Measurements from ENCODE around the gene NASP. TPM values are rescaled to one million over a fixed set of nuclear protein-coding genes. Genes with fewer than 3 reads are reported as not detected.

The NASP gene
- polyA plus RNA-seq, 1 experiment = 74.8 TPM

DNA sequence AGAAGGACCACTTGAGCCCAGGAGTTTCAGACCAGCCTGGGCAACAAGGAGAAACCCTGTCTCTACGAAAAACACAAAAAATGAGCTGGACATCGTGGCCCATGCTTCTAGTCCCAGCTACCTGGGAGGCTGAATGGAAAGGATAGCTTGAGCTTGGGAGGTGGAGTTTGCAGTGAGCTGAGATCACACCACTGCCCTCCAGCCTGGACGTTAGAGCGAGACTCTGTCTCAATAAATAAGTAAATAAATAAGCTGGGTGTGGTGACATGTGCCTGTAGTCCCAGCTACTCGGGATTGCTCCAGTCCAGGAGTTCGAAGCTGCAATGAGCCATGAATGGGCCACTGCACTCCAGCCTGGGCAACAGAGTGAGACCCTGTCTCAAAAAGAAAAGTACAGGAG is 29.6 kb upstream of the NASP start:
- CTCF ChIA-PET = interaction anchor here (1.2 kb wide), 1 partner anchor 15 kb away, joined by 3 read pairs; no protein-coding TSS in a partner anchor

GRCh38 chr1:45557422-45557944 is 26.4 kb upstream of the NASP start:
- H3K9me3 ChIP-seq (ENCODE audit: control insufficient read depth, insufficient read depth, low read length) = peaks cover 3% of the 10 kb centered on the region; the same call in 1 of the 2 replicates
- H3K4me3 ChIP-seq (ENCODE audit: low read depth, low read length) = no peak overlapping the region
- no peak for DNase-seq (ENCODE audit: low read depth, low spot score)
- ChIA-PET POLR2A (interaction anchor here (3.5 kb wide), 1 partner anchor 36 kb away, joined by 20 read pairs; the partner anchor contains the start of gene PRDX1), CTCF (interaction anchor here (0.5 to 1.7 kb wide), 3 partner anchors 11 to 67 kb away, joined by 3 to 5 read pairs (median 3); no protein-coding TSS in a partner anchor)
- H3K27me3 ChIP-seq (ENCODE audit: control insufficient read depth, insufficient read depth, low read length) = no peaks in the 10 kb centered on the region
- H3K27ac ChIP-seq (ENCODE audit: low read depth, low read length) = no peak overlapping the region
- TF ChIP-seq, protein P1, sequence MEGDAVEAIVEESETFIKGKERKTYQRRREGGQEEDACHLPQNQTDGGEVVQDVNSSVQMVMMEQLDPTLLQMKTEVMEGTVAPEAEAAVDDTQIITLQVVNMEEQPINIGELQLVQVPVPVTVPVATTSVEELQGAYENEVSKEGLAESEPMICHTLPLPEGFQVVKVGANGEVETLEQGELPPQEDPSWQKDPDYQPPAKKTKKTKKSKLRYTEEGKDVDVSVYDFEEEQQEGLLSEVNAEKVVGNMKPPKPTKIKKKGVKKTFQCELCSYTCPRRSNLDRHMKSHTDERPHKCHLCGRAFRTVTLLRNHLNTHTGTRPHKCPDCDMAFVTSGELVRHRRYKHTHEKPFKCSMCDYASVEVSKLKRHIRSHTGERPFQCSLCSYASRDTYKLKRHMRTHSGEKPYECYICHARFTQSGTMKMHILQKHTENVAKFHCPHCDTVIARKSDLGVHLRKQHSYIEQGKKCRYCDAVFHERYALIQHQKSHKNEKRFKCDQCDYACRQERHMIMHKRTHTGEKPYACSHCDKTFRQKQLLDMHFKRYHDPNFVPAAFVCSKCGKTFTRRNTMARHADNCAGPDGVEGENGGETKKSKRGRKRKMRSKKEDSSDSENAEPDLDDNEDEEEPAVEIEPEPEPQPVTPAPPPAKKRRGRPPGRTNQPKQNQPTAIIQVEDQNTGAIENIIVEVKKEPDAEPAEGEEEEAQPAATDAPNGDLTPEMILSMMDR (IDR thresholded peaks at IDR 0.05; ENCODE audit: low read depth, low read length) = no peak

More for the DNA sequence above, 29.6 kb upstream of the NASP start:
- POLR2A ChIA-PET = interaction anchor here (0.5 to 1.1 kb wide), 2 partner anchors 33 to 109 kb away, joined by 4 to 6 read pairs; partner anchors contain the start of gene PRDX1
- Histone ChIP-seq H3K27ac (ENCODE audit: low read depth, low read length) (no peak overlapping the region), H3K9me3 (ENCODE audit: control insufficient read depth, insufficient read depth, low read length) (peaks cover 3% of the 10 kb centered on the region; the same call in 1 of the 2 replicates), H3K4me3 (ENCODE audit: low read depth, low read length) (no peak overlapping the region), H3K27me3 (ENCODE audit: control insufficient read depth, insufficient read depth, low read length) (no peaks in the 10 kb centered on the region)
- TF ChIP-seq, protein P1 (IDR thresholded peaks at IDR 0.05; ENCODE audit: low read depth, low read length) = no peak
- no peak for DNase-seq (ENCODE audit: low read depth, low spot score)

- ChIA-PET POLR2A (interaction anchor here (1.3 kb wide), 1 partner anchor 42 kb away, joined by 6 read pairs; the partner anchor contains the start of gene PRDX1), CTCF (no interaction called here)
- Histone ChIP-seq H3K27ac (ENCODE audit: low read depth, low read length) (no peak overlapping the region), H3K4me3 (ENCODE audit: low read depth, low read length) (no peak overlapping the region), H3K9me3 (ENCODE audit: control insufficient read depth, insufficient read depth, low read length) (no peaks in the 10 kb centered on the region), H3K27me3 (ENCODE audit: control insufficient read depth, insufficient read depth, low read length) (no peaks in the 10 kb centered on the region)
- TF ChIP-seq, protein P1 (IDR thresholded peaks at IDR 0.05; ENCODE audit: low read depth, low read length) = no peak
- no peak for DNase-seq (ENCODE audit: low read depth, low spot score)
These were observed 20.0 kb upstream of the NASP start for GRCh38 chr1:45563843-45564242.

- ChIA-PET POLR2A (interaction anchor here (1.1 to 2.6 kb wide), 2 partner anchors 16 to 45 kb away, joined by 5 to 18 read pairs; partner anchors contain the start of genes AKR1A1 and PRDX1), CTCF (interaction anchor here (0.8 to 1.6 kb wide), 4 partner anchors 16 to 207 kb away, joined by 3 to 8 read pairs (median 6); partner anchors contain the start of gene AKR1A1)
- TF ChIP-seq, protein P1 (IDR thresholded peaks at IDR 0.05; ENCODE audit: low read depth, low read length) = no peak
- Histone ChIP-seq H3K27ac (ENCODE audit: low read depth, low read length) (no peak overlapping the region), H3K4me3 (ENCODE audit: low read depth, low read length) (no peak overlapping the region), H3K27me3 (ENCODE audit: control insufficient read depth, insufficient read depth, low read length) (no peaks in the 10 kb centered on the region), H3K9me3 (ENCODE audit: control insufficient read depth, insufficient read depth, low read length) (no peaks in the 10 kb centered on the region)
- DNase-seq (ENCODE audit: low read depth, low spot score) = no peak
These were observed 17.1 kb upstream of the NASP start for GRCh38 chr1:45566722-45567121.

DNA sequence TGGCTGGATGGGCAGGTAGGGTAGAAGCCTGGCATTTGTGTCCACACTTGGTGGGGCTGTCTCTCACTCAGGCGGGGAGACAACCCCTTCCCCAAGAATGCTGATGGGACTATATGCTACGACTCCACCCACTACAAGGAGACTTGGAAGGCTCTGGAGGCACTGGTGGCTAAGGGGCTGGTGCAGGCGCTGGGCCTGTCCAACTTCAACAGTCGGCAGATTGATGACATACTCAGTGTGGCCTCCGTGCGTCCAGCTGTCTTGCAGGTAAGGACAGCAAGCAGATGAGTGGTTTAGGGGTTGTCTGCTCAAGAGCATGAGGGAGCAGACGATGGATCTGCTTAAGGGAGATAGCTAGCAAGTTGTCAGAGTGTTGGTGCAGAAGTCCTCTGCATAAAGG is 15.9 kb upstream of the NASP start:
- Histone ChIP-seq H3K9me3 (ENCODE audit: control insufficient read depth, insufficient read depth, low read length) (no peaks in the 10 kb centered on the region), H3K27me3 (ENCODE audit: control insufficient read depth, insufficient read depth, low read length) (no peaks in the 10 kb centered on the region), H3K27ac (ENCODE audit: low read depth, low read length) (no peak overlapping the region), H3K4me3 (ENCODE audit: low read depth, low read length) (no peak overlapping the region)
- TF ChIP-seq, protein P1 (IDR thresholded peaks at IDR 0.05; ENCODE audit: low read depth, low read length) = no peak
- no peak for DNase-seq (ENCODE audit: low read depth, low spot score)
- ChIA-PET CTCF (interaction anchor here (0.7 to 5.2 kb wide), 5 partner anchors 9 to 207 kb away, joined by 3 to 49 read pairs (median 10); partner anchors contain the start of genes CCDC163 and MMACHC), POLR2A (interaction anchor here (4.5 kb wide), 1 partner anchor 47 kb away, joined by 37 read pairs; the partner anchor contains the start of gene PRDX1)

Measured in AG04450 (cell line).